NCI-H69 (cell line): ENCODE data around the gene RPS6KB2.

Experiments used
- DNase-seq: peaks from one replicate; lab custom pipeline; 2025; lab: John Stamatoyannopoulos, UW

RPS6KB2 gene

DNA sequence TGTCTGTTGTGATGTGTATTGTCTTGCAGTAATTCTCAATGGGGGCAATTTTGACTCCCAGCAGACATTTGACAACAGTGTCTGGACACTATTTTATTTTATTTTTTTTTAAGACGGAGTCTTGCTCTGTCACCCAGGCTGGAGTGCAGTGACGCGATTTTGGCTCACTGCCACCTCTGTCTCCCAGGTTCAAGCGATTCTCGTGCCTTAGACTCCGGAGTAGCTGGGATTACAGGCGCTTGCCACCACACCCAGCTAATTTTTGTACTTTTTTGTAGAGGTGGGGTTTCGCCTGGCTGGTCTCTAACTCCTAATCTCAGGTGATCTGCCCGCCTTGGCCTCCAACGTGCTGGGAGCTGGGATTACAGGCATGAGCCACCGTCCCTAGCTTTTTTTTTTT lies 1.4 kb downstream of the RPS6KB2 start:
- DNase-seq, result no peak

GRCh38 chr11:67431346-67432249 lies 3.3 kb downstream of the RPS6KB2 start:
- no peak for DNase-seq

- no peak for DNase-seq
These were observed 4.5 kb downstream of the RPS6KB2 start for GRCh38 chr11:67432655-67433349.

DNA sequence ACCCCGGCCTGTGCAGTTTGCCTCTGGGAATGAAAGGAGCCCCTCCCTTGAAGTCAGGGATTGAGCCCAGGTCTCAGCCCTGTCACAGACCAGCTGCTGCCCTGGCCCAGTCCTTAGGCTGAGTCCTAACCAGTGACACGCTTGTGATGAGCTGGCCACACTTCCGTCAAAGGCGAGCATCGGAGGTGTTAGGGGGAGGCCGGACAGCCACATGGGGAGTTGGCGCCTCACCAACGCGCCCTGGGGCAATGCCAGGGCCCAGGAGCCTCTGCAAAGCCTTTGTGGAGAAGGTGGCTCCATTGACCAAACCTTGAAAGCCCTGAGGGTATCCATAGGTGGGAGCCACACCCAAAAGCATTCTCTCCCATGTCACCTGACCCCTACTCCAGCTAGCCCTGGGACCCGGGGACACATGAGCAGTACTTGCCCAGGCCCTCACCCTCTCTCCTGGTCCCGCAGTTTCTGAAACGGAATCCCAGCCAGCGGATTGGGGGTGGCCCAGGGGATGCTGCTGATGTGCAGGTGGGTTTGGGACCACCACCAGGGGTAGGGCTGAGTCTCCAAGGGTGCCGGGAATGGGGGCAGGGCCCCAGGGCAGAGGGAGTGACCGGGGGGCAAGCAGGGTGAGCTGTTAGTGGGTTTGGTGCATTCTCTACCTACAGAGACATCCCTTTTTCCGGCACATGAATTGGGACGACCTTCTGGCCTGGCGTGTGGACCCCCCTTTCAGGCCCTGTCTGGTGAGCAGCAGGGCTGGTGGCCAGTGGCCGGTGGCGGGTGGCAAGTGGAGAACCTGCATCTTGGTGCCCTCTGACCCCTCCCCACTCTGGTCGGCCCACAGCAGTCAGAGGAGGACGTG lies 5.5 kb downstream of the RPS6KB2 start:
- peak; percentile 34 for DNase-seq

- no peak for DNase-seq
These were observed 6.1 kb downstream of the RPS6KB2 start for GRCh38 chr11:67434395-67434881.

GRCh38 chr11:67435031-67435726 lies 6.9 kb downstream of the RPS6KB2 start:
- DNase-seq, result no peak

DNA sequence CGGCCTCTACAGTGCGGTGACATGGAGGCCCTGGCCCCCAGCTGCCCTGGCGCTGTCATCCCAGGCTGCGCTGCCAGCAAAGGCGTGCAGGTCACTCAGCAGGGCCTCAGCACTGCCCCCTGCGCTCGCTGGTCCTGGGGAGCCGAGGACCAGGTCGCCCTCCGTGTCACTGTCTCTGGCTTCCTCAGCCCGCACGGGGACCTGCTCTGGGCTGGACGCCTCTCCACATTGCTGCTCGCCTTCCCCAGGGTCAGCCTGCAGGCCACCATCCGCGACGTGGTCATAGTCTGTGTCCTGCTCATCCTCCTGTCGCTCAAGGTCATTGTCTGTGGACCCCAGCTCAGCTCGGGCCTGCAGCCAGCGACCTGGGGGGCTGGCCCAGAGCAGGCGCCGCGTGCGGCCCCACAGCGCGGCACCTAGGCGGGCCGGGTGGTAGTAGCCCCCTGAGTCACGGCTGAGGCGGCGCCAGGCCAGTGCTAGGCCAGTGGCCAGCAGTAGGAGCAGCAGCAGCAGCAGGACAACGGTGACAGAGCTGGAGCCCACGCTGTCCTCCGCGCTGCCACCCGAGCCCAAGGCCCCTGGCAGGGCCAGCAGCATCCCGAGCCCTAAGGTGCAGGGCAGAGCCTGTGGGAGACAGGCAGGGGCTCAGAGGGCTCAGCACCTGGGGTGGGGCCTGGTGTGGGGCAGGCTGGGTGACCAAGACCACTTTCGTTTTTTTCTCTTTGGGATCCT lies 7.6 kb downstream of the RPS6KB2 start:
- DNase-seq, result no peak

GRCh38 chr11:67436459-67437081 lies 8.3 kb downstream of the RPS6KB2 start:
- no peak for DNase-seq

- no peak for DNase-seq
These were observed 9.0 kb downstream of the RPS6KB2 start, which contains the start of gene PTPRCAP for GRCh38 chr11:67437082-67437808. TSS of gene PTPRCAP (minus strand) at chr11:67437682. CDS start at chr11:67437619, 63 bp downstream.

GRCh38 chr11:67437809-67438157 lies 9.5 kb downstream of the RPS6KB2 start:
- no peak for DNase-seq

GRCh38 chr11:67438158-67438902 lies 10.0 kb downstream of the RPS6KB2 start:
- no peak for DNase-seq

DNA sequence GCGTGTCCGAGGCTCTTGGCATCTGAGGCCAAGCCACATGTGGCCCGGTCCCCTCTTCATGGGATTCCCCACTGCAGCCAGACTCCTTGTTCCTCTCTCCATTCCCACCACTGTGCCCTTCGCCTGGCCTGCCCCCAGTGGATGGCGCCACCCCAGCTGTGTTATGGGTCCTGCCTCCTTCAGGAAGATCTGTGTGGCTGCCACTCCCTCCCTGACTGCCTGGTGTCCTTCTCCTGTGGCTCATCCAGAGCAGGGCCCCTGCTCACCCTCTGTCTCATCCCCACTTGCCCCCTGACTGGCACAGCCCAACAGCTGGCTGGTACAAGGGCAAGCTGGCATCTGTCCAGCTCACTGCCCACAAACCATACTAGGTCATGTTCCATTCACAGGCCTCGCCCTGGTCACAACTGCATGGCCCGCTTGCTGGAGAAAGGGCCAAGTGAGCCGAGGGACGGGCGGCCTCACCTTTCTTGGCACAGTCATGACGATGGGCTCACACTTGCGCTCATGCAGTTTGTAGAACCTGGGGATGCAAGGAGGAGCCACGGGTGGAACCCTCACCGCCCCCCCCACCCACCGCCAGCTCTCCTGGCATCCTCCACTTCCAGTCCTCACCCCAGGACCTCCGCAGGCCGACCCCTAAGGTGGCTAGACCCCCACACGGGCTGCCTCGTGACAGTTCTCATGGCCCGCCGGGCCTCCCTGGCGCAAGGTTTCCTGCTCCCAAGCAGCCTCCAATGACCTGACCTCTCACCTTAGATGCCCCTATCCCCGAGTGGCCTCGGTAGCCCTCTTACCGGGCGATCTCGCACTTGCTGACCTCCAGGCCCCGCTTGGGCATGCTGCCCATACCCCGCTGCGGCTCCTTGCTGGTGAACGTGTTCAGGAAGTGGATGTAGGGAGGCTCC lies 11.3 kb downstream of the RPS6KB2 start:
- DNase-seq, result peak; percentile 19

DNA sequence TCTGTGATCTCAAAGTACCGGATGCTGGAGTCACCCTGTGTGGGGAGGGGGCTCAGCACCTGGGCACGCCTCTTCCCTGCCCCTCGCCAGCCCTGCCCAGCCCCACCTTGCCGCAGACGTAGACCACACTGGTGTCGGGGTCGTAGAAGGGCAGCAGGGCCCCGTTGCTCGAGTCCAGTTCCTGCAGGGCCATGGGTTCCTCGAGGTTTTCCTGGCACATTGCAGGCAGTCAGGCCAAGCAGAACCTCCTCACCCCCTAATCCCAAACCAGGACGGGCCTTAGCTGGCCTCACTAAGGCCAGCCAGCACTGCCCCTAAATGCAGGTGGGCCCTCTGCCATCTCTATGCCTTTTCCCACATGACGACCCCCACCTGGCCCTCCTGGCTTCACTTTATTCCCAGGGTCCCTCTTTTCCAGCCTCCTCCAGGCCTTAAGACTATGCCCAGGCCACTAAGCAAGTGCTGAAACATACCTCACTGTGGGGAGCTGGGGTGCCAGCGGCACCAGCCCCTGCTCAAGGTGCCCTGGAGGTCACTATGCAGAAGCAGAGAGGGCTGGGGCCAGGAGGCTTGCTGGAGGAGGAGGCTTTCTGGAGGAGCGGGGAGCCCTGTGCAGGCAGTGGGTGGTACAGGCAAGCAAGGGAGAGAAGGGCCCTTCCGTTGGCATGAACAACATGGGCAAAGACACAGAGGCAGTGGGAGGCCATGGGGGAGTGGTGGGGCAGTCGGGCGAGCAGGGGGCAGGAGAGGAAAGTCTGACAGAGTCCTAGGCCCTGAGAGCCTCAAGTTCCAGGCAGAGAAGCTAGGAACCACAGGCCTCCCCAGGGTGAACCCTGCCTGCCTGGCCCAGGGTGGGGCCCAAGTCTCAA lies 12.2 kb downstream of the RPS6KB2 start:
- DNase-seq, result no peak

- no peak for DNase-seq
These were observed 12.8 kb downstream of the RPS6KB2 start for GRCh38 chr11:67441098-67441563.

DNA sequence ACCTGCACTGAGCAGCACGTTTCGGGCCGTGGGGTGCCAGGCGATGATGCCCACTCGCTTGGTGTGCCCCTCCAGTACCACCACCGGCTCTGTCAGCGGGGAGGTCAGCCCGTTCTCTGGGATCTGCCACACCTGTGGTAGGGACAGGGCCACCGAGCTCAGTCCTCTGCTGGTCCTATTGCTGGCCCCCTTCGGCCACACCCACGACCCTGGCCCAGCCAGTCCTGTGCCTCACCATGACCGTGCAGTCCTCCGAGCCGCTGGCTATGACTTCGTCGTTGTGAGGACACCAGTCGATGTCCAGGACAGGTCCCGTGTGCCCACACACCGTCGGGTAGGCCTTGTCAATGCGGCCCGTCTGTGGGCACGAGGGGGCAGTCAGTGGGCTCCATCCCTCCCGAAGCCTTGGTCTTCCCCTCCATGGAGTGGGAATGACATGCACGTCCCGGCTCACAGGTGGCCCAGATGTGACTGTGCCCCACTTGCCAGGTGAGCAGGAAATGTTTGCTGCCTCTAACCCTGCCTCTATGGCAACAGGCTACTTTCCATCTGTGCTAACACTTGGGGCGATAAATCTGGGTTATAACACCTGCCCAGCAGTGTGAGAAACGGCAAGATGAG lies 13.5 kb downstream of the RPS6KB2 start:
- DNase-seq, result no peak
